NCI-H2107 treated with DMSO at 0.1 percent for 48 hours (cell line): ENCODE results near the gene ARHGAP27.
A peak's percentile ranks its signal among the peaks of the same experiment; 100 is the strongest.

Experiments
- DNase-seq: peaks from one replicate; lab custom pipeline; 2025; ENCODE audit not compliant: unreplicated experiment; lab: John Stamatoyannopoulos, UW

ARHGAP27 gene

DNA sequence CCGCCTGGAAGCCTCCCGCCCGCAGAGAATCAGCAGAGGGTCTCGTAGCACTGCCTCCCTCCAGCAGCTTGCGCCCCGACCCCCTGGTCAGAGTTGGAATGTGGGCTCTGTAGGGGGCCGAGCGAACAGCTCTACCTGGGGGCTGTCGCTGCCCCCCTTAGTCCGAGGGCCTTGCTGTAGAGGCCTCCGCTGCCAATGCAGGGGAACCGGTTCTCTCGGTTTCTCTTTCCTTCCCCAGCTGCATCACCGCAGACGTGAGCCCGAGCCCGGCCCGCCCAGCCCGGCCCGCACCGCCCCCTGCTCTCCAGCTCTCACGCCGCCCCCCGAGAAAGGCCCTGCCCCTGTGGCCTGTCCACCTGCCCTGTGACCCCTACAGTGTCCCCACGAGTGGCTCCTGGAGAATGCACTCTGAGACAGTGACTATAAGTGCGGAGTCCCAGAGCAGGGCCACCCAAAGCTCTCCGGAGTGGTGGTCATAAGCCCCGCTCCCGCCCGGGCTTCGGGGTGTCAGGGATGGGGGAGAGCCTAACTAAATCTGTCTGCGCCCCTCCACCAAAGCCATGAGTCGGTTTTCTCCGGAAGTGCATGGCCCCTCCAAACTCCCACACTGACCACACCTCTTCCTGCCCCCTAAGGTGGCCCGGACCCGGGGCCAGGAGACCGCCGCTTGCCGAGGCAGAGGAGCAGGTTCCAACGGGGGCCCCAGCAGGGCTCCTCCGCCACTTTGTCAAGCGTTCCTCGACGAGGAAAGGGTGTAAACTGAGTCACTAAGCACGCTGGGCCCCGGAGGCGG is 1.7 kb downstream of the ARHGAP27 start:
- no peak for DNase-seq

DNA sequence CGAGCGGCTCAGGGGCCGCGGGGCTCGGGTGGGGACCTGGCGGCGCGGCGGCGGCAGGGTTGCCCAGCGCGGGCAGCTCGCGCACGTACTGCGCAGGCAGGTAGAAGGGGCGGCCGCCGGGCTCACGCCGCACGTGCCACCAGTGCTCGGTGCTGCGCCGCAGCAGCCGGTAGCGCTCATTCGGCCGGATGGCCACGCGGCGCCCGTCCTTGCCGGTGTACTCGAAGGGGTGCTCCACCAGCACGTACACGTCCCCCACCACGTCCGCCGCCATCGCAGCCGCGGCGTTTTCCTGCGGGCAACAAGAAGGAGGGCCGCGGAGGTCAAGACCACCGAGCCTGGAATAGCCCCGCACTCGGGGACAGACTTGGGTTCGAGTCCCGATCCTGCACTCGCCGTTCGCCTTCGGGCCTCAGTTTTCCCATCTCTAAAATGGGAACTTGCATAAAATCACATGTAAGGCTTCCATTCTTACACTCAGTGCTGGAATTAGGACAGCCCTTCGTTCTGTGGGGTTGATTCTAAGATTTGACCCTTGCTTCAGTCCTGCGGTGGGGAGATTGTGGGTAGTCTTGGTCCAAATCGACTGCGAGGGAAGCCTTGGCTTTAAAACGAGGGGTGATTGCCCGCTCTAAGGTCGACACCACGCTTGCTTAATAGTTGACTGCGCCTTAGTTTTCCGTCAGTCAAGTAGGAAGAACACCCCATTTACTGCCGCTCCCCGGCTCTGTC is 2.5 kb downstream of the ARHGAP27 start:
- no peak for DNase-seq

DNA sequence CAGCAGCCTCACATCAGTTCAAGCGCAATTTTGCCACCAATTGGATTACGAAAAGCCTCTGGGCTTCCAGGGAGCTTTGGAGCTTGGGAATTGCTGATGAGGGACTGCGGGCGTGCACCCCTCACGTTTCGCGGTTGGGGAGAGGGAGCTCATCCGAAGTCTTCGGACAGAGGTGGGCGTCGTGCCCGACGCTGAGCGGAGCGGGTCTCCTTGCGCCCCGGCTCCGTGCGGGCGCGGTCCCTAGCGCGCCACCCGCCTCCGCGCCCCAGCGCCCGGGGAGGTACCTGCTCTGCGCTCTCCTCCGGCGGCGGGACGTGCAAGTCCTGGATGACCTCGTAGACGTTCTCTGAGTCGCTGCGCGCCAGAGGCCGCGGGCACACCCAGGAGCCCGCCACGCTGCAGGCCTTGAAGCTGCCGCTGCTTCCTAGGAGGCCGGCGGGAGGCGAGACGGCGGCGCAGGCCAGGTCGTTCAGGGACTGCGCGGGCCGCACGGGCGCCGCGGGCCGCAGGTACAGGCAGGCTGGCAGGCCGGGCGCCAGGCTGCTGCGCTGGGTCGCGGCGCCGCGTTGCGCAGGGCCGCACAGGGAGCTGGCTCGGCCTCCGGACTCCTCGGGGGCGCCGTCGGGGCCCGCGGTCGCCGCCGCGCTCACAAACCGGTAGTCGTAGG is 3.2 kb downstream of the ARHGAP27 start:
- DNase-seq, result no peak

DNA sequence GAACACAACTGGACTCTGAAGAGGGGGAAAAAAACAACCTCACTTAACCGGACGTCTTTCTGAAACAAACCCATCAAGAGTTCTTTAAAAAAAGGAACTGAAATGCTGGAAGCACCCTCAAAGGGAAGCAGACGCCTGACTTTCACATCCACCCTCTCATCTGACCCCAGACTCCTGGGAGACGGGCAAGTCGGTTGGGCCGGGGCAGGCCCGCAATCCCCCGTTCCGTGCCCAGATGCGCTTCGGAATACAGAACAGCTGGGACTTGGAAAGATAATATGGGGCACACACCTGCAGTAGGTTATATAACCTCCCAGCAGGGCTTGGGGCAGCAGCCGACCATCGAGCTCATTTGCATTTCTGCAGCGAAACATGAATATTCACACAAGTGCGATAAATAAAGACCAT is 3.7 kb downstream of the ARHGAP27 start:
- no peak for DNase-seq

DNA sequence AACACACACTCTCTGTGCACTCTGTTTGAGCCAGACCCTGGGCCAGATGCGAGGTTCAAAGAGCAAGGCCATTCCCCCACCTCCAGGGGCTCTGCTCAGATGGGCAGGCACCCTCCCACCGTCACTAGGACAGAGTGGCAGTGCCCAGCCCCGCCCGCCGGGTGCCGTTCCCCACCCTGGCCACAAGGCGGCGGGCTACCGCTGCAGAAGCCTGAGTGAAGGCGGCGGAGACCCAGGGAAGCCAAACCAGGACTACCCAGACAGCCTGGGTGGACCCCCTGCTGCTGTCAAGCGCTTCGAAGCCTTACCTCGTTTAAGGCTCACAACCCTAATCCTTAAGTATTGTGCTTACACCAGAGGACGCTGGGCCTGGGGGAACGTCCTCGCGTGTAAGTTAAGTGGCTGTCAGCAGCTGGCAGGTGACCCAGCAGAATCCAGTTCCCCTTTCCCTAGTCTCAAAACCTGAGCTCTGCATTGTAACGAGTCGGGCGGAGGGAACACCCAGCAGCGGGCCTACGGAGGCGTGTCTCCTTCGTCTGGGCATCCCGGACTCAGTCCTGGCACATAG is 4.5 kb downstream of the ARHGAP27 start:
- DNase-seq, result peak; percentile 63

DNA sequence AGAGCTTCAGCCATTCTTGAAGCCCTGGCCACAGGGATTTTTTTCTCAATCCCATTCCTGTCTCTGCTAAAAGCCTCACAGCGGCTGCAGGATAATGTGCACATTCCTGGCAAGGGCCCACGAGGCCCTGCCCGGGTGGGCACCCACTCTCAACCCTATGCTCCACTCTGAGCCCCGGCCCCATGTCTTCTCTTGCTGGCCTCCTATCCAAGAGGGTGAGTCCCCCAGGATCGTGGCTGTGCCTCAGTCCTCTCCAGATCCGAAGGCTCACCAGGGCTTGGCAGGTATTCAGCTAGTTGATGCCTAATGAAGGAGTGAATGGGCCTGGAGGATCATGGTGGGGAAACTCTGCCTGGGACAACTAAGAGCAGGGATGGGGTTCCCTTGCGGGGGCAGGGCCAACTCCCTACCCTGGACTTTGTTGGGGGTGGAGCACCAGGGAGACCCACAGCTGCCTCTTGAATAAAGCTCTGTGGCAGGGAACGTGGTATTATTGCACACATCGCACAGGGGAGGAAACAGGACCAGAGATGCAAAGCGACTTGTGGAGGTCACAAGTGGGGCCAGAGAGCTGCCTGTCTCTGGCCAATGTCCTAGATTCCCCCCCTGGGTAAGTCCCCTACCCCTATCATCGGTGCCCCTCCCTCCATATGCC is 5.4 kb downstream of the ARHGAP27 start:
- DNase-seq, result no peak

DNA sequence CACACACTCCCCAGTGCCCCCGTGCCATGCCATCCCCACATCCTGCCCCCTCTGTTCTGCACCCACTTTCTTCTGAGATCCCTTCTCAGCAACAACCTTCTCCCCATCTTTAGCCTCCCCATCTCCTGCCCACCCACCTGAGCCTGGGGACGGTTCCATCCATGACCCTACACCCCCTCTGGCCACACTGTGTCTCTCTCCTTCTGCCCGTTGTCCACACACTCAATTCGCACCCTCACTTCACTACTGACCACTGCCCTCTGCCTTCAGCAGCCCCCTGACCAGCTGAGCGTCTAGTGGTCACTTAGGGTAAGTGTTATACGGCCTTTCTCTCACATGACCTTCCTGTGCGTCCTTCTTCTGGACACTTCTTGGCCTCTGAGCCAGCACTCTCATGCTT is 6.1 kb downstream of the ARHGAP27 start:
- no peak for DNase-seq

DNA sequence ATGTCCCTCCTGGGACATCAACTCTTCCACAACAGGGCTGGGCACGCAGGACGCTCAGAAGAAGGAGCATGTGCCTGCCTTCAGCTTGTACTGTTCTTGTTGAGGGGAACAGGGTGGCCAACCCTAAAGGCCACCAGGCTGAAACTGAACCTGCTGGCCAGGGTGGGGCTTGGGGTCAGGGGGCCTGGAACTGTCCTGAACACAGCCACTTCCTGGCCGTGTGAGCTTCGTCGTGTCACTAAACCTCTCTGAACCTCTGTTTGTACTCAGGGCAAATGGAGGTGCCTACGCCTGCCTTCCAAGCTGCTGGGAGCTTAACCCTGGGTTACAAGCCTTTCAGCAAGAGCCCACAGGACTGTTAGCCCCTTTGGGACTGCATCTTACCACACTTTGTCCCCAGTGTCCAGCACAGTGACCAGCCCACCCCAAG is 6.7 kb downstream of the ARHGAP27 start:
- no peak for DNase-seq

DNA sequence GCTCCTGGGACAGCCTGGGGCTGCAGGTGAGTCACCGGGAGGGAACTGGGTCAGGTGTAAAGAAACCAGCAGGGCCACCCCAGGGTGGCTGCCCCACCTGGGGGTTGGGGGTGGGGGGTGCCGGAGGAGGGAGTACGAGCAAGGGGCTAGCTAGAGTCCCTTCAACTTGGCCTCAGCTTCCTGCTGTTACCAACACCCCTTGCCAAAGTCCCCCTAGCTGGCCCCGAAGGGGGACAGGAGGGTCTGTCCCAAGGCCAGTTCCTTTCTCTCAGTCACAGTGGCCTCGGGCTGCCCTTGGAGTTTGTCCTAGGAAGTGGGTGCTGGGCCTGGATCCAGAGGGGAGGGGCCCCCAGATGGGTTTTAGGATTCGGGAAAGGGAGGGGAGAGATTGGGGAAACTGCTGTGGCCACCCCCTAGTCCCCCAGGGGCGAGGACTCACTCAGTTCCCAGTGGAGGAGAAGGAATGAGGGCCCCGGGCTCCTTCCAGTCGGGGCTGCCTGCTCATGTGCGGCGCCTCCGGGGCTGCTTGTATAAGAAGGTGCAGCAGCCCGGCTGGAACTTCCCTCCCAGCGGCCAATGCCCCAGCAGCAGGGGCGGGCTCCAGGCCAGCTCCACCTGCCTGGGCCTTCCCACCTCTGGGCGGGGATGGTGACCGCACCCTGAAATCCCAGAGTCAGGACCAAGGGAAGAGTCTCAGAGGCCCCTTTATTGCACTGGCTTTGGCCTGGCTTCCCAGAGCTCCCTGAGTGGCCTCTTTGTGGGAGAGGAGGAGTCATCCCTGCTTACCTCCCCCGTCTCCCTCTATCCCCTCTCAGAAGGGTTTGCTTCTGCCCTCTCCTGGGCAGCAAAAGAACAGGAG is 7.3 kb downstream of the ARHGAP27 start:
- DNase-seq, result peak; percentile 59

DNA sequence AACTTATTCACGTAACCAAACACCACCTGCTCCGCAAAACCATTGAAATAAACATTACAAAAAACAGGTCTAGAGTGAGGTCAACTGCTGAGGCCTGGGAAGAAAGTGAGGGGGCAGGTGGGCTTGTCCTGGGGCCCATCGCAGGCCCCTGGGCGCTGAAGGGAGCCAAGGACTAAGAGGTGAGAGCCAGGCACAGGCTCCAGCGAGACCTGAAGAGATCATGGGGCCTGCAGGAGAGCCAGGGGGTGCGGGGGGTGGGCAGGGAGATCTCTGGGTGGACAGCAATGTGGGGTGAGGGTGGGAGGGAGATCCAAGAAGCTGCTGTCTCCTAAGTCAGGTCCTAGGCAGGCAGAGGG is 7.9 kb downstream of the ARHGAP27 start:
- DNase-seq, result no peak

DNA sequence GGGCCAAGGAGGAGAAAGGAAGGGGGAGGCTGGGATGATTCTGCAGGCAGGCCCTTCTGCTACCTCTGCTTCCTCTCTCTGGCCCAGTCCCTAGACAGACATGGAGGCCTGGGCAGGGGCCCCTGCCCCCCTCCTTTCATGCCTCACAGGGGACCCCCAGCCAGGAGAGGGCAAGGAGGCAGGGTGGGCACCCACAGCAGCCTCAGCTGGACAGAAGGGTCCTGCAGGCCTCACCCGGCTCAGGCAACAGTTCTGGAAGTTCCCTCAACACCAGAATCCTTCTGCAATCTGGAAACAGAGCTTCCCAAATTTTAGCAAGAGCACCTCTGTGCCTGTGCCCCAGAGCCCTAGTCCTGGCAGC is 8.7 kb downstream of the ARHGAP27 start:
- DNase-seq, result no peak

DNA sequence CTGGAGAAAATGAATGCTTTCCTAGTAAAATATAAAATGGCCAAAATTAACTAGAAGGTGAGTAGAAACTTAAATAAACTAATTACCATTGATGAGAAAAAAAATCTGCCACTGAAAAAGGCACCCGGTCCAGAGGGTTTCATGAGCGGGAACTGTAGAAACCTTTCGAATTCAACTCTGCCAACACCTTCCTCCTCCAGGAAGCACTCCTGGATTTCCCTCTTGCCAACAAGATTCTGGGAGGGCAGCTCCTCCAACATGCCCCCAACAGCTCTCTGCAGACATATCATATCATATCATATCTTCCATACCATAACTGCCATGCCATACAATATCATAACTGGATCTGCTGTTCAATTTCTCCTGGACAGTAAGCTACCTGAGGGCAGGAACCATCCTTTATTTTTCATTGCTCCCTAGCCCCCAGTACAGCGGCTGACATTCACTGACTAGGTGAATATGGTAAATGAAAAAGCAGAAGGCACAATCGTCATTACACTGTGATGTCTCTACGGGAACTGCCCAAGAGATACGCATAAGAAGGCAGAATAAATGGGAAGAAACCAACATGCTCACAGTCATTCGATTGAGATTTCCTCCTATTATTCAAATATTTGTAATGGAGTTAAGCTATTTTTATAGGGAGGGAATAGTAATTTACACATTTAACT is 9.2 kb downstream of the ARHGAP27 start:
- no peak for DNase-seq

DNA sequence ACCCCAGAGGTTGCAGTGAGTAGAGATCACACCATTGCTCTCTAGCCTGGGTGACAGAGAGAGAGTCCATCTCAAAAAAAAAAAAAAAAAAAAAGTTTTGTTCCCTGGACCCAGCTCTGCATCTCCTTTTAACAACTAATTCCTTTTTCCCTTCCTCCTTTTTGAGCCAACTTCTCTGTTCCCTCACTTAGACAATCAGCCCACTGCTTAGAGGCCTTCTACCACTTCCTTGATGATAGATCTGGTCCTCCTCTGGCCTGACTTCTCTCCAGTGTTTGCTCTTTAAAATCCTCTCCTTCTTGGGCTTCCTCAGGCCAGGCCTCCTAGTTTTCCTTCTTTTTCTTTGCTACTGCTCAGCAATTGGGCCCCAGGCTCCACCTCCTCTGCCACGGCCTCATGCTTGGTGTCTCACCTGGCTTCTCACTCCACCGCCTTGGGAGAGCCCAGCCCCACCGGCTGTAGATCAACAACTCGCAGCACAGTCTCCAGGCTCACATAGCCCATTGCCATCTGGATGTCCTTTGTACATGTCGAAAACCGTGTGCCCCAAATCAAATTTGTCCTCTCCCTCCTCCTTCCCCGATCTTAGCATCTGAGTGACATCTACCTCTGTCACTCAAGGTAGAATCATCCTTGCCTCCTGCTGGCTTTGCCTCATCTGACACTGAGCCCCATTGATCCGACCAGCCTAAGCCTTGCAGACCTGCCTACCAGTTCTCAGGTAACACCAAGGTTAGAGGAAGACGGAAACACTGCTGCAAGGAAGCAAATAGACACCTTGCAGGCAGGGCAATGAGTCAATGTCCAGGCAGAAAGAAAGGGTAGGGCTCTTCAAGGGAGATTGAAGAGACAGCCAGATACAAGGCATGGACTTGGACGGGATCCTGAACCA is 17.4 kb downstream of the ARHGAP27 start:
- no peak for DNase-seq

DNA sequence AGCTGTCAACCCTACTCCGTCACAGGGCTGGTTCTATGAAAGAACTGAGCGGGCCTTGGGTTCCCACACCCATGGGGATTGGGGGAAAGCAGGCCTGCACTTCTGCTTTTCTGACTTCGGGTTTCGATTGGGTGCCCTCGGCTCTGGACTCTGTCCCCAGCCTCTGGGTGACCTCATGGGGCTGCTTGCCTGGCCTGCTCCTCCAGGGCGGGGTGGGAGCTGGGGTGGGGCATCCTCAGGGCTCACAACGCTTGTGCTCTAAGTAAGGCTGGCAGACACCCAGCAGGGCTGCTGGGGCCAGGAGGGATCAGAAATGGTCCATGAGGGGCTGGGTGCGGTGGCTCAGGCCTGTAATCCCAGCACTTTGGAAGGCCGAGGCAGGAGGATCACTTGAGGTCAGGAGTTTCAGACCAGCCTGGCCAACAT is 19.2 kb downstream of the ARHGAP27 start:
- no peak for DNase-seq

DNA sequence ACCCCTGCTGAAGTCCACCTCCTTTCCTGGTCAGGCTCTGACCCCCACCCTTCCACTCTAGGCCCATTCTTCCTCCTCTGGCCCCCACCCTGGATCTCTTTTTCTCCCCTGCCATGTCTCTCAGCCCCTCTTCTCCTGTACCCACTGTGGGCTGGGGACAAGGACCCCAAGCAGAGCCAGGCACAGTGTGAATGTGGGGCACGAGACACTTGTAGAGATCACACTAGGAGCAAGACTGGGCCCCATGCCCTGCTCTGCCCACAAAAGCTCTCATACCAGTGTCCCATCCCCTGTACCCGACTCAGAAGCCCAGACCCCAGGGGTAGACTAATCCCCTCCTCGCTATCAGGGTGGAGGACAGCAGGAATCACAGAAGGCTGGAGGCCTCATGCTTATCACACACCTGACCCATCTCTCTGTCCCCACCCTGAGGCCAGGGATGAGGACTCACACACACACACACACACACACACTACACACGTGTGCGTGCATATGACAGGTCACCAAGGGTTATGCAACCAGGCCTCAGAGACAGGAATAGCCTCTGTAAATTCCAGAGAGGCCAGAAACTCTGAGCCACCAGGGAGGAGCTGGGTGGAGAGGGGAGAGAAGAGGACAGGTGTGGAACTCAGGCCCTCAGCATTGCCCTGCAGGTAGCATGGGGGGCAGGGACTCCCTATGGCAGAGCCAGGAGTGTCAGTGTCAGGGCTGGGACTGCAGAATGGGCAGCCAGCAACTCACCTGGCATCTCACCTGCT is 21.1 kb downstream of the ARHGAP27 start:
- DNase-seq, result no peak

DNA sequence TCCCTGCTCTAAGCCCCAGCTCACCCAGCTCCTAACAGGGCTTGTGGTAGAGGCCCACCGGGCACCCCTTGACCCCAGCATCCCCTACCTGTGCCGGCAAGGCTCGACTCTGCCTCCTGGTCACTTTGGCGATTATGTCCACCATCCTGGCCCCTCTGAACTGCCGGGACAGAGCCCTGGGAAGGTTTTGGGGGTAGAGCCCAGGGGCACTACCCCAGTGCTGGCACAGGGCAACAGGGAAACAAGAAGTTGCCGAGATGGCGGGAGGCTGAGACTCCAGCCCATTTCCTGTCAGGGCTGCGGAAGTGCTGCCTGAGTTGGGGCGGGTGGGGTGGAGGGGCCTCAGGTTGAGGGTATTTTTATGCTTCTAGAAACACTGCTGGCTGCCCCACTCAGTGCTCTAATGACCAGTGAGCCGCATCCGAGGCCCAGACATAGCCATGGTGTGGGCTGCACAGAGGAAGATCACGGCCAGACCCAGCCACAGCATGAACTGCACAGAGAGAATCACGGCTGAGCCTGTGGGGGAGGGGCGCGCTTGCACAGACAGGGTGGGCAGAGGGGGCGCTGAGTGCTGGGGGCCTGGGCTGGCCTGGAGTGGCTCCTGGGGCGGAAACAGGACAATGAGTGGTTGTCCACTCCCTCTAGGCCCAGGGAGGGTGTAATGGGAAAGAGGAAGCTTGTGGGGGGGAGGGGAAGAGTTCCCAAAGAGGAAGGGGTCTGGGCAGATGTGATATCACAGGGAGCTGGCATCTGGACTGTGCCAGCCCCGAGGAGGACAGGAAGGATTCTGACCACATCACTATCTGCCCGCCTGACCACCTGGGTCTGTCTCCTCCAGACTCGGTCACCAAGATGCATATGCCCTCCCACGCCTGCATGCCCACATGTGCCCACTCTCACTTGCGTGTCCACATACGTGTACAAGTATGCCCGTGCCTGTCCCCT is 22.3 kb downstream of the ARHGAP27 start:
- DNase-seq, result no peak

DNA sequence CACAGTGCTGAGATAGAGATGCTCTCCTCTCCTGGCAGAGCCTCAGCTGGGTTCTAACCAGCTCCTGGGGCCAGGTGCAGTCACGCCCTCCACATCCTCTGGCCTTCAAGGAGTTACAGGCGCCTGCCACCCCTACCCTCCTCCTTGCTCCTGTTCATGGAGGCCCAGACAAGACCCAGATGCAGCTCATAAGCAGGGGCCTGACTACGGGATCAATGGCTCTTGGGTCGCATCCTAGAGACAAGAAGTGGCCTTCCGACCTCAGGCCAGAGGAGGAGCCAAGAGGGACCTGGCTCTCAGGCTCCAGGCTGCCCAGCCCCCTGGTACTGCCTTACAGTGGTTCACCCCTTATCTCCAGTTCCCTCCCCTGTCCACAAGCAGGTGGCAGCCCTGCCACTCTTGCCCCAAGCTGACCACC is 23.0 kb downstream of the ARHGAP27 start:
- no peak for DNase-seq
